Psoas muscle (tissue), 8 donors: ENCODE data around the gene GRID2. TPM values are rescaled to one million over a fixed set of nuclear protein-coding genes. Genes with fewer than 3 reads are reported as not detected.

ENCODE experiments used
- ATAC-seq, 4 donors: fragments of 200-7000 bp; cut with Tn5 transposase; one replicate each; pipeline ENCODE4 v1.9.1; 2020; ENCODE audit warnings: moderate library complexity in 3 of 4, mild to moderate bottlenecking in 2 of 4
- DNase-seq, 2 donors: peaks; one replicate each; pipeline ENCODE4 v3.0.0-alpha.2; 2020
- H3K27ac ChIP-seq: fragments of 200-600 bp; one replicate; pipeline ENCODE4 v1.8.0; 2022
- H3K27me3 ChIP-seq, 3 donors: fragments of 200-600 bp in 1 of 3; one replicate each; pipeline versions ENCODE4 v1.6.1 to v1.8.0; 2013 to 2022; ENCODE audit warnings: low read length in 2 of 3, mild to moderate bottlenecking in 2 of 3, moderate library complexity in 1 of 3; ENCODE audit not compliant: insufficient read depth in 3 of 3
- H3K36me3 ChIP-seq, 2 donors: fragments of 200-600 bp in 1 of 2; one replicate each; pipeline versions ENCODE4 v1.6.1 to v1.8.0; 2013 to 2022; ENCODE audit warnings: low read depth in 1 of 2, mild to moderate bottlenecking in 1 of 2, moderate library complexity in 1 of 2; ENCODE audit not compliant: insufficient read depth in 1 of 2
- H3K4me1 ChIP-seq: fragments of 200-600 bp; one replicate; pipeline ENCODE4 v1.8.0; 2022
- H3K4me3 ChIP-seq: fragments of 200-600 bp; one replicate; pipeline ENCODE4 v1.8.0; 2022; ENCODE audit warnings: mild to moderate bottlenecking
- H3K9me3 ChIP-seq: fragments of 200-600 bp; one replicate; pipeline ENCODE4 v1.8.0; 2022
- WGBS, 3 donors: extraction: QIAGEN DNeasy Blood & Tissue Kit; methylation state at CpG; one replicate each; pipeline versions ENCODE4 v1.1.6 to v1.1.7; 2013; 5-methylcytosine and 5-hydroxymethylcytosine counted together
- intact Hi-C, 2 donors: fragments of 100-400 bp; cut with DNase I; formaldehyde crosslinking; loops; one replicate each; pipeline versions ENCODE4 v1.11.0 to v1.14.2; 2022
- polyA plus RNA-seq, 3 donors: library from polyadenylated mRNA; stranded (reverse); fragments of 200-250 nt; gene quantifications; one replicate each; pipeline ENCODE4 v1.2.3, GENCODE V29; 2013
- total RNA-seq, 4 donors: library from RNA; stranded (reverse); fragmentation: NEBNext Ultra II Directional in 2 of 4; extraction: Animal tissue kit (Norgen Biotek cat#: 25700) in 2 of 4; gene quantifications; one replicate each; pipeline versions ENCODE4 v1.2.1 to v1.2.4, GENCODE V29; 2021 to 2023
- TF ChIP-seq, protein P1 (sequence below): fragments of 200-600 bp; IDR thresholded peaks from one replicate; pipeline ENCODE4 v1.8.0; 2022; ENCODE audit warnings: antibody characterized with exemption
- donor health status: healthy with polysubstance abuse.
- donor health status: DM: no; HTN: no; CAD: no; lungs with moderate emphysema.
- donor health status: Bipolar disorder and iron deficiency.
- donor health status: healthy.
- donor health status: DM: yes; HTN: yes; CAD: no.
- donor health status: DM: no; HTN: no; CAD: no.
- donor health status: DM: no; HTN: no; CAD: no.
- donor health status: DM: yes; HTN: yes; CAD: no.

GRID2 gene
- total and polyA plus RNA-seq, 7 donors, result not detected

DNA sequence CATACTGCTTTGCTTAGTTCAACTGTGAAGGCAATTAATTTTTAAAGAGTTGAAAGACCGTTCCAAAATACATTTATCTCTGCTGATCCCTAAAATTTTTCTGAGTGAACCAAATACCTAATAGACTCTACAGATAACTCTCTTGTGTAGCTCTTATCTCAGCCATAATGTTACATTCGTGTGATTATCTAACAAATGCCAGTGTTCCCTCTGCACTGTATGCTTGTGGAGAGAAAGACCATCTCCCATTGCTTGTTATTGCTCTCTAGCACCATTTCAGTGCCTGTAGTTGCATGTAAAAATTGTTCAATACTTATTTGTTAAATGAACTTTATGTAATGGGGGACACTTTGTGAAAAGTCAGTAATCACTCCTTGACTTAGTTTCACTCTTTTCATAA is 1443.5 kb downstream of the GRID2 start:
- intact Hi-C loops, result no loop called here
- no peaks in the 10 kb centered on the region for H3K36me3 ChIP-seq
- no peaks in the 10 kb centered on the region for H3K9me3 ChIP-seq
- H3K4me1 ChIP-seq, result no peaks in the 10 kb centered on the region
- H3K27me3 ChIP-seq, result no peaks in the 10 kb centered on the region
- no peak overlapping the region for H3K4me3 ChIP-seq
- no peak overlapping the region for H3K27ac ChIP-seq
- no peak for ATAC-seq
- no peak for DNase-seq
- 65 to 68% (median 65%) methylated on average over 2 of the region's 2 CpGs for WGBS, 3 donors
- TF ChIP-seq, protein P1, sequence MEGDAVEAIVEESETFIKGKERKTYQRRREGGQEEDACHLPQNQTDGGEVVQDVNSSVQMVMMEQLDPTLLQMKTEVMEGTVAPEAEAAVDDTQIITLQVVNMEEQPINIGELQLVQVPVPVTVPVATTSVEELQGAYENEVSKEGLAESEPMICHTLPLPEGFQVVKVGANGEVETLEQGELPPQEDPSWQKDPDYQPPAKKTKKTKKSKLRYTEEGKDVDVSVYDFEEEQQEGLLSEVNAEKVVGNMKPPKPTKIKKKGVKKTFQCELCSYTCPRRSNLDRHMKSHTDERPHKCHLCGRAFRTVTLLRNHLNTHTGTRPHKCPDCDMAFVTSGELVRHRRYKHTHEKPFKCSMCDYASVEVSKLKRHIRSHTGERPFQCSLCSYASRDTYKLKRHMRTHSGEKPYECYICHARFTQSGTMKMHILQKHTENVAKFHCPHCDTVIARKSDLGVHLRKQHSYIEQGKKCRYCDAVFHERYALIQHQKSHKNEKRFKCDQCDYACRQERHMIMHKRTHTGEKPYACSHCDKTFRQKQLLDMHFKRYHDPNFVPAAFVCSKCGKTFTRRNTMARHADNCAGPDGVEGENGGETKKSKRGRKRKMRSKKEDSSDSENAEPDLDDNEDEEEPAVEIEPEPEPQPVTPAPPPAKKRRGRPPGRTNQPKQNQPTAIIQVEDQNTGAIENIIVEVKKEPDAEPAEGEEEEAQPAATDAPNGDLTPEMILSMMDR, result no peak

DNA sequence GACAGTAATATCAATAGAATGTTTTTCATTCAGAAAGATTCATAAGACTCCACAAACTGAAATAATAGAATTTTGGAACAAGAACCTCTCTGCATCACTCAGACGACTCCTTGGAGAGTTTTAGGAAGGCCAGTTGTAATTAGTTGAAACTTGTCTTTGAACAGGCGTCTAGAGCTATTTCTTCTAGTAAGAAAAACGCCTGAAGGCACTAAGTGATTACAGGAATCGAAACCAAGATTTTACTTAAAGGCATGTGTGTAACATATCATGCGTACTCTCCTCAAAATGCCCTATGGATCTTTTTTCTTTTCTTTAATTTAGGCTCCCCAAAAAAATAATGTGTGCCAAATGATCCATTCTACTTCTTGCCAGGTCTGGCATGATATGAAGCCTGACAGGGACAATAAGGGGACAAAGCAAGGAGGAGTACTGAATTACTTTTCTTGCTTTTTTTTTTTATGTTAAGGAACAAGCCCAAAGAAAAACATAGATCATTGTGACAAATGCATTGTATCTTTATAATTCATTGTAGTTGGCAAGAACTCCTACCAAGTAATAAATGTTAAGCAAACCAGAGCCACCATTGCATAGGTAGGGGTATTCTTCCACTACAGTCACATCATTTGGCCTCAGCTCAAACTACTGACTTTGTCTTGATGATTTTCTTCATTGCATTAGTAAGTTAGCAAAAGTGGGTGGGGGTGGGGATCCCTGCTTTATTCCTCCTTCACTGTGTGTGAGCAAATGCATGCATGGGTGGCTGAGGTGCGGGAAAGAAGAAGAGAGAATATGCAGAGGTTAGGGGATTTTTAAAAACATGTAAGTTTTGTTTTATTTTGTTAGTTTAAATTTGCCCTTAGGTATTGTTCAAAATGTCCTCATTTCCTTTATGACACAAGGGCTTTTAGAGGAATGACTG is 1444.9 kb downstream of the GRID2 start:
- intact Hi-C loops, result no loop called here
- WGBS, 3 donors, result 71 to 75% (median 74%) methylated on average over 6 of the region's 6 CpGs
- DNase-seq (no peak), ATAC-seq (no peak)
- TF ChIP-seq, protein P1, result no peak
- Histone ChIP-seq H3K27ac (no peak overlapping the region), H3K4me3 (no peak overlapping the region), H3K27me3 (no peaks in the 10 kb centered on the region), H3K36me3 (no peaks in the 10 kb centered on the region), H3K4me1 (no peaks in the 10 kb centered on the region), H3K9me3 (no peaks in the 10 kb centered on the region)

DNA sequence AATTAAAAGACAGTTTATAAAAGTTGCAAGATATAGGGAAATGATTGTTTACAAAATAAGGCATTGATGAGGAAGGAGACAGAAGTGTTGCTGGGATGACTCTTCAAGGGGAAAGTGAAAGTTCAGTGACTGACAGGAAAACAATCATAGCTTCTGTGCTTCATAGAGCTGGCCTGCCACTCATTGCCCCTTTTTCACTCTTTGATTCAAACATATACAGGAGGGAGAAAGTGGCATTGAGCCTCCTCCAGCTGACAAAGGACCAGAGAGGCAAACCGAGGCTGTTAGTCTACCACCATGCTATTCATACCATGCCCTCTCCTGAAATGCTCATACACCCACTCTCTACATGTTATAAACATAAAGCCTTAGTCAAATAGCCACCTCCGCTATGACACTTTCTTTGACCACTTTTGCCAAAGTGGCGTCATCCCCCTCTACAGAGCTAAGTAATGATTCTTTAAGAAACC is 1445.6 kb downstream of the GRID2 start:
- intact Hi-C loops, result no loop called here
- Histone ChIP-seq H3K27me3 (no peaks in the 10 kb centered on the region), H3K4me3 (no peak overlapping the region), H3K36me3 (no peaks in the 10 kb centered on the region), H3K4me1 (no peaks in the 10 kb centered on the region), H3K27ac (no peak overlapping the region), H3K9me3 (no peaks in the 10 kb centered on the region)
- DNase-seq, result no peak
- ATAC-seq, result no peak
- TF ChIP-seq, protein P1, result no peak
- 89 to 96% (median 91%) methylated on average over 3 of the region's 3 CpGs for WGBS, 3 donors

DNA sequence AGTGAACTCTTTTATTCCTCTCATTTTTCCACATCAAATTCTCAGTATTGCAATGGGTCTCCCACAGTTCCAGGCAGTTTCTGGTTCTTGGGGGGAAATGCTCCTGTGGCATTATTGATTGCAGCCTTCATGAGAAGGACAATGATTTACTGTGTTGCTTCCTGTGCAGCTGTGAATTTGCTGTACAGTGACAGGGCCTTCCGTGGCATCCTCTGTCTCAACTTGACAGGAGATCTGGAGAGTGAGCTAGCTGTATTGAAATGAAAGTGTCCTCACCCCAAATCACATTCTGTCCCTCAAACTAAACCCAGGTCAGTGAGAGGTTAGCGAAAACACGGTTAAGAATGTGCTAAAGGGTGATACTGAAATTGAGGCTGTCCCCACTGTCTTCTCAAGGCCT is 1447.6 kb downstream of the GRID2 start:
- Histone ChIP-seq H3K36me3 (no peaks in the 10 kb centered on the region), H3K27ac (no peak overlapping the region), H3K9me3 (no peaks in the 10 kb centered on the region), H3K4me3 (no peak overlapping the region), H3K27me3 (no peaks in the 10 kb centered on the region), H3K4me1 (no peaks in the 10 kb centered on the region)
- intact Hi-C loops, result no loop called here
- no peak for DNase-seq
- TF ChIP-seq, protein P1, result no peak
- ATAC-seq, result no peak
- 51 to 61% (median 59%) methylated on average over 3 of the region's 3 CpGs for WGBS, 3 donors
